Neutrophil (primary cell): ENCODE data around the gene HOMER1.

Source experiments
- H3K27ac ChIP-seq: fragments of 200-600 bp; sonication (generic); 2 replicates; pipeline ENCODE4 v1.5.1; 2016; ENCODE audit warnings: mild to moderate bottlenecking, moderate library complexity
- H3K27me3 ChIP-seq: fragments of 200-600 bp; sonication (generic); 2 replicates; pipeline ENCODE4 v1.6.0; 2016; ENCODE audit warnings: mild to moderate bottlenecking
- H3K36me3 ChIP-seq: fragments of 200-600 bp; sonication (generic); 2 replicates; pipeline ENCODE4 v1.5.1; 2017
- H3K4me1 ChIP-seq, 2 experiments: fragments of 200-600 bp in 1 of 2; sonication (generic) in 1 of 2; 1 replicate in 1 of 2; 2 replicates in 1 of 2; pipeline versions ENCODE4 v1.5.1 to v1.6.1; 2013 to 2016; ENCODE audit warnings: low read depth in 1 of 2, low read length in 1 of 2, mild to moderate bottlenecking in 1 of 2, moderate library complexity in 1 of 2; ENCODE audit not compliant: control insufficient read depth in 1 of 2, insufficient read depth in 1 of 2
- H3K4me3 ChIP-seq, 2 experiments: fragments of 200-600 bp in 1 of 2; sonication (generic) in 1 of 2; 1 replicate in 1 of 2; 2 replicates in 1 of 2; pipeline ENCODE4 v1.5.1; 2013 to 2016; ENCODE audit warnings: low read depth in 1 of 2, low read length in 1 of 2, mild to moderate bottlenecking in 1 of 2, moderate library complexity in 1 of 2
- H3K9me3 ChIP-seq: fragments of 200-600 bp; sonication (generic); 2 replicates; pipeline ENCODE4 v1.5.1; 2016
- CTCF ChIP-seq: fragments of 200-600 bp; sonication (generic); IDR thresholded peaks from 2 replicates; pipeline ENCODE4 v1.5.1; 2016; ENCODE audit warnings: antibody characterized with exemption

Gene HOMER1

GRCh38 chr5:79509244-79509885 is 4.6 kb downstream of the HOMER1 start:
- Histone ChIP-seq H3K27me3 (peaks cover 97% of the 10 kb centered on the region), H3K4me1 (peaks cover 12 to 18% of the 10 kb centered on the region in 2 experiments), H3K9me3 (no peaks in the 10 kb centered on the region), H3K27ac (no peak overlapping the region), H3K36me3 (no peaks in the 10 kb centered on the region), H3K4me3 (no peak overlapping the region)
- TF ChIP-seq CTCF, result no peak

GRCh38 chr5:79508794-79509193 is 5.1 kb downstream of the HOMER1 start:
- Histone ChIP-seq H3K9me3 (no peaks in the 10 kb centered on the region), H3K4me3 (no peak overlapping the region), H3K27ac (no peak overlapping the region), H3K4me1 (peaks cover 12 to 16% of the 10 kb centered on the region in 2 experiments), H3K27me3 (peaks cover 96% of the 10 kb centered on the region), H3K36me3 (no peaks in the 10 kb centered on the region)
- TF ChIP-seq CTCF, result no peak

GRCh38 chr5:79508354-79508753 is 5.6 kb downstream of the HOMER1 start:
- H3K36me3 ChIP-seq, result no peaks in the 10 kb centered on the region
- peaks cover 9 to 11% of the 10 kb centered on the region in 2 experiments for H3K4me1 ChIP-seq
- H3K9me3 ChIP-seq, result no peaks in the 10 kb centered on the region
- TF ChIP-seq CTCF, result no peak
- no peak overlapping the region for H3K4me3 ChIP-seq
- peaks cover 93% of the 10 kb centered on the region for H3K27me3 ChIP-seq
- no peak overlapping the region for H3K27ac ChIP-seq

- Histone ChIP-seq H3K9me3 (no peaks in the 10 kb centered on the region), H3K27ac (no peak overlapping the region), H3K27me3 (peaks cover 86% of the 10 kb centered on the region), H3K36me3 (no peaks in the 10 kb centered on the region), H3K4me1 (peaks cover under 1 to 3% of the 10 kb centered on the region in 2 experiments), H3K4me3 (no peak overlapping the region)
- TF ChIP-seq CTCF, result no peak
These were observed 6.4 kb downstream of the HOMER1 start for GRCh38 chr5:79507251-79508205.

- Histone ChIP-seq H3K36me3 (no peaks in the 10 kb centered on the region), H3K9me3 (no peaks in the 10 kb centered on the region), H3K4me3 (no peak overlapping the region), H3K4me1 (no peaks in the 10 kb centered on the region), H3K27ac (no peak overlapping the region), H3K27me3 (peaks cover 71% of the 10 kb centered on the region)
- TF ChIP-seq CTCF, result no peak
These were observed 8.8 kb downstream of the HOMER1 start for GRCh38 chr5:79505138-79505537.
